ENCODE results near the gene ALDH3B2. TPM values are rescaled to one million over a fixed set of nuclear protein-coding genes. Genes with fewer than 3 reads are reported as not detected.

The ALDH3B2 gene
- total RNA-seq, 2 experiments from 2014 or later: 1.5 to 8.0 TPM

GRCh38 chr11:67612751-67613150 lies 61.7 kb downstream of the ALDH3B2 start:
- no TSS peak for BruUV-seq (replicated peaks)
- CTCF ChIA-PET (ENCODE audit: unreplicated experiment): no interaction called here
- Histone ChIP-seq H3K4me3 (ENCODE audit: low read depth, low read length, poor library complexity, severe bottlenecking) (no peak overlapping the region), H3K4me1 (ENCODE audit: insufficient read depth, low read length, poor library complexity, severe bottlenecking) (peaks cover 43% of the 10 kb centered on the region), H3K4me2 (ENCODE audit: low read length) (no peak overlapping the region), H3K36me3 (ENCODE audit: insufficient read depth, low read length) (peaks cover 57% of the 10 kb centered on the region), H3K27ac (ENCODE audit: low read depth, low read length, poor library complexity, severe bottlenecking) (peak overlapping the region; percentile 91), H3K9me2 (ENCODE audit: insufficient read depth, low read length) (no peaks in the 10 kb centered on the region), H2AFZ (ENCODE audit: low read length) (no peak overlapping the region), H4K20me1 (ENCODE audit: insufficient read depth, low read length) (no peaks in the 10 kb centered on the region; the same call in 1 of the 2 replicates), H3K79me2 (ENCODE audit: insufficient read depth, low read depth, low read length) (peaks cover 8% of the 10 kb centered on the region), H3K9me3 (ENCODE audit: low read length) (no peaks in the 10 kb centered on the region)
- intact Hi-C loops (cut with micrococcal nuclease; ENCODE audit: unreplicated experiment): no loop called here
- POLR2A ChIA-PET: no interaction called here
- DNase-seq (ENCODE audit: low spot score): no peak
- TF ChIP-seq EZH2phosphoT487 (IDR thresholded peaks at IDR 0.05; ENCODE audit: borderline replicate concordance, low read depth, low read length) (no peak), CTCF (conservative IDR thresholded peaks at IDR 0.05; ENCODE audit: low read length) (no peak)

Small RNA genes within 50 kb of the gene (small RNA-seq; reads per million reads assigned to genes)
- 0.89 reads per million, percentile 41 among the genes with 10 or more reads in this experiment for gene RPL37P2

Other genes starting within 250 kb of the ALDH3B2 start
- 51.1 and 69.4 TPM in 2 replicates for gene RPS6KB2, start 246.1 kb downstream of the ALDH3B2 start, total RNA-seq (2014; rRNA removed; shearing (Covaris generic))
- 48.3 and 54.9 TPM in 2 replicates for gene RPS6KB2, start 246.1 kb downstream of the ALDH3B2 start, total RNA-seq (2022)
- 175 and 212 TPM in 2 replicates for gene PTPRCAP, start 236.9 kb downstream of the ALDH3B2 start, total RNA-seq (2014; rRNA removed; shearing (Covaris generic))
- 101 and 129 TPM in 2 replicates for gene PTPRCAP, start 236.9 kb downstream of the ALDH3B2 start, total RNA-seq (2022)
- gene CORO1B, start 231.1 kb downstream of the ALDH3B2 start, total RNA-seq (2014; rRNA removed; shearing (Covaris generic)): 48.0 and 55.3 TPM in 2 replicates
- 85.3 and 87.4 TPM in 2 replicates for gene CORO1B, start 231.1 kb downstream of the ALDH3B2 start, total RNA-seq (2022)
- gene GPR152, start 221.9 kb downstream of the ALDH3B2 start, total RNA-seq (2014; rRNA removed; shearing (Covaris generic)): not detected in 2 replicates
- not detected in 2 replicates for gene GPR152, start 221.9 kb downstream of the ALDH3B2 start, total RNA-seq (2022)
- 3.0 and 3.1 TPM in 2 replicates for gene CABP4, start 219.3 kb downstream of the ALDH3B2 start, total RNA-seq (2014; rRNA removed; shearing (Covaris generic))
- 11.5 and 11.8 TPM in 2 replicates for gene CABP4, start 219.3 kb downstream of the ALDH3B2 start, total RNA-seq (2022)
- 26.8 and 38.8 TPM in 2 replicates for gene TMEM134, start 205.4 kb downstream of the ALDH3B2 start, total RNA-seq (2014; rRNA removed; shearing (Covaris generic))
- gene TMEM134, start 205.4 kb downstream of the ALDH3B2 start, total RNA-seq (2022): 76.9 and 86.9 TPM in 2 replicates
- gene AIP, start 191.6 kb downstream of the ALDH3B2 start, total RNA-seq (2014; rRNA removed; shearing (Covaris generic)): 123 and 125 TPM in 2 replicates
- 112 and 116 TPM in 2 replicates for gene AIP, start 191.6 kb downstream of the ALDH3B2 start, total RNA-seq (2022)
- gene PITPNM1, start 169.3 kb downstream of the ALDH3B2 start, total RNA-seq (2014; rRNA removed; shearing (Covaris generic)): 37.2 and 43.5 TPM in 2 replicates
- 45.6 and 51.3 TPM in 2 replicates for gene PITPNM1, start 169.3 kb downstream of the ALDH3B2 start, total RNA-seq (2022)
- 57.0 and 71.5 TPM in 2 replicates for gene CDK2AP2, start 166.5 kb downstream of the ALDH3B2 start, total RNA-seq (2014; rRNA removed; shearing (Covaris generic))
- 83.9 and 90.2 TPM in 2 replicates for gene CDK2AP2, start 166.5 kb downstream of the ALDH3B2 start, total RNA-seq (2022)
- not detected in 2 replicates for gene CABP2, start 151.2 kb downstream of the ALDH3B2 start, total RNA-seq (2014; rRNA removed; shearing (Covaris generic))
- gene CABP2, start 151.2 kb downstream of the ALDH3B2 start, total RNA-seq (2022): not detected in 2 replicates
- 1,251 and 1,604 TPM in 2 replicates for gene GSTP1, start 90.8 kb downstream of the ALDH3B2 start, total RNA-seq (2014; rRNA removed; shearing (Covaris generic))
- gene GSTP1, start 90.8 kb downstream of the ALDH3B2 start, total RNA-seq (2022): 1,017 and 1,139 TPM in 2 replicates
- gene NDUFV1, start 67.7 kb downstream of the ALDH3B2 start, total RNA-seq (2014; rRNA removed; shearing (Covaris generic)): 257 and 283 TPM in 2 replicates
- 294 and 335 TPM in 2 replicates for gene NDUFV1, start 67.7 kb downstream of the ALDH3B2 start, total RNA-seq (2022)
- gene NUDT8, start 44.7 kb downstream of the ALDH3B2 start, total RNA-seq (2014; rRNA removed; shearing (Covaris generic)): 14.4 and 20.4 TPM in 2 replicates
- 31.7 and 35.4 TPM in 2 replicates for gene NUDT8, start 44.7 kb downstream of the ALDH3B2 start, total RNA-seq (2022)
- gene TBX10, start 34.9 kb downstream of the ALDH3B2 start, total RNA-seq (2014; rRNA removed; shearing (Covaris generic)): 2.4 and 4.3 TPM in 2 replicates
- 5.3 and 5.7 TPM in 2 replicates for gene TBX10, start 34.9 kb downstream of the ALDH3B2 start, total RNA-seq (2022)
- 17.1 and 25.6 TPM in 2 replicates for gene ACY3, start 23.9 kb downstream of the ALDH3B2 start, total RNA-seq (2014; rRNA removed; shearing (Covaris generic))
- 45.1 and 54.4 TPM in 2 replicates for gene ACY3, start 23.9 kb downstream of the ALDH3B2 start, total RNA-seq (2022)

Data from OCI-LY7 (cell line).